ENCODE results near the gene SLC26A11. TPM values are rescaled to one million over a fixed set of nuclear protein-coding genes. Genes with fewer than 3 reads are reported as not detected.

SLC26A11 gene
- total RNA-seq, 1 donor: 12.2 TPM

GRCh38 chr17:80202197-80202596 is 18.0 kb upstream of the SLC26A11 start:
- no peak overlapping the region for H3K4me3 ChIP-seq (ENCODE audit: low read depth, low read length)
- TF ChIP-seq, protein P1, sequence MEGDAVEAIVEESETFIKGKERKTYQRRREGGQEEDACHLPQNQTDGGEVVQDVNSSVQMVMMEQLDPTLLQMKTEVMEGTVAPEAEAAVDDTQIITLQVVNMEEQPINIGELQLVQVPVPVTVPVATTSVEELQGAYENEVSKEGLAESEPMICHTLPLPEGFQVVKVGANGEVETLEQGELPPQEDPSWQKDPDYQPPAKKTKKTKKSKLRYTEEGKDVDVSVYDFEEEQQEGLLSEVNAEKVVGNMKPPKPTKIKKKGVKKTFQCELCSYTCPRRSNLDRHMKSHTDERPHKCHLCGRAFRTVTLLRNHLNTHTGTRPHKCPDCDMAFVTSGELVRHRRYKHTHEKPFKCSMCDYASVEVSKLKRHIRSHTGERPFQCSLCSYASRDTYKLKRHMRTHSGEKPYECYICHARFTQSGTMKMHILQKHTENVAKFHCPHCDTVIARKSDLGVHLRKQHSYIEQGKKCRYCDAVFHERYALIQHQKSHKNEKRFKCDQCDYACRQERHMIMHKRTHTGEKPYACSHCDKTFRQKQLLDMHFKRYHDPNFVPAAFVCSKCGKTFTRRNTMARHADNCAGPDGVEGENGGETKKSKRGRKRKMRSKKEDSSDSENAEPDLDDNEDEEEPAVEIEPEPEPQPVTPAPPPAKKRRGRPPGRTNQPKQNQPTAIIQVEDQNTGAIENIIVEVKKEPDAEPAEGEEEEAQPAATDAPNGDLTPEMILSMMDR (IDR thresholded peaks at IDR 0.05; ENCODE audit: insufficient read depth, low read length): no peak
- no peak for DNase-seq (ENCODE audit: low read depth)

DNA sequence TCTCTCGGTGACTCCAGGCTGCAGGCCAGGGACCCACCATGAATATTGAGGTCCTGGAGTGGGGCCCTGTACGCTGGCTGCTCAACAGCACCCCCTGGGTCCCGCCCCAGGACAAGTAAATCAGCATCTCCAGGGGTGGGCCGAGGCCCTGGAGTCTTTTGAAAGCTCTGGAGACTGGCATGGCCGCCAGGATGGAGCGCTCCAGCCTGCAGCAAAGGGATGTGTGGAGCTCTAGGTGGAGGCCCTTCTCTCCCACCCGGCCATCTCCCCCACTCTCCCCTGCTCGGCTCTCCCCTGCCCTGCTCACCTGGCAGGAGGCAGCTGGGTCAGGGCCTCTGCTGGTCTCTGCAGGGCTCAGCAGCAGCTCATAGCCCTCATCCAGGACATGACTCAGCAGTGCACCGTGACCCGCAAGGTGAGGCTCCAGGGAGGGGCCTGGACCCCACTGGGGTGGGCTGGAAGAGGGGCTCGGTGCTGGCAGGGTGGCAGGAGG is 16.7 kb upstream of the SLC26A11 start:
- TF ChIP-seq, protein P1 (IDR thresholded peaks at IDR 0.05; ENCODE audit: insufficient read depth, low read length): peak; percentile 8
- no peak for DNase-seq (ENCODE audit: low read depth)
- H3K4me3 ChIP-seq (ENCODE audit: low read depth, low read length): no peak overlapping the region

DNA sequence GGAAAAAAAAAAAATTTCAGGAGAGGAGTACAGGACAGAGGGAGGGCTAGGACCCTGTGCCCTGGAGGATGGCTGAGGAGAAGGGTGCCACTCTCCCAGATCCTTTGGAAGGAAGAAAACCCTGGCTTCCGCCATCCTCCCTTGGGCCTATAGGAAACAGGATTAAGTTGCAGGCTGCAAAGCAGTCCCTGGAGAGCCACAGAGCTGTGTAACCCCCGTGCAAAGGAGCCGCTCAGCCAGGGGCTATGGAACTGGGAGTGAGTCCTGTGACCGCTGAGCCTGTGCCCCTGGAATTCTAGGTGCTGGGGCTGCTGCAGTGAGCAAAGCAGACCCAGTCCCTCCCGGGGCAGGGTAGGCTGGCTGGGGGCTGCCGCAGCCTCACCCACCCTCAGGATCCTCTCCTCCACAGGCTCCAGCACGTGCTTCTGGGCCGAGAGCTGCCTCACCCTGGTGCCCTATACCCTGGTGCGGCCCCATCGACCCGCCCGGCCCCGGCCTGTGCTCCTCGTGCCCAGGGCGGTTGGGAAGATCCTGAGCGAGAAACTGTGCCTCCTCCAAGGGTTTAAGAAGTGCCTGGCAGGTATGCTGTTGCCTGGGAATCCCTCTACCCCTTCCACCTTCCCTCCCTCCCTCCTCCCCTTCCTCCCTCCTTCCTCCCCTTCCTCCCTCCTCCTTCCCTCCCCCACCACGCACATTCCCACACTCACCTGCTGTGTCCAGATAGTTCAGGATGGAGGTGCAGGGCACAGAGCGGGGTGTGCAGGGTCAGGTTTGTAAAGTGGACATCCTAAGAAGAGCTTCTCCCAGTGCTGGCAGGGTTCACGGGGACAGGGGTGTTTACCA is 15.4 kb upstream of the SLC26A11 start:
- TF ChIP-seq, protein P1 (IDR thresholded peaks at IDR 0.05; ENCODE audit: insufficient read depth, low read length): no peak
- no peak overlapping the region for H3K4me3 ChIP-seq (ENCODE audit: low read depth, low read length)
- DNase-seq (ENCODE audit: low read depth): no peak

DNA sequence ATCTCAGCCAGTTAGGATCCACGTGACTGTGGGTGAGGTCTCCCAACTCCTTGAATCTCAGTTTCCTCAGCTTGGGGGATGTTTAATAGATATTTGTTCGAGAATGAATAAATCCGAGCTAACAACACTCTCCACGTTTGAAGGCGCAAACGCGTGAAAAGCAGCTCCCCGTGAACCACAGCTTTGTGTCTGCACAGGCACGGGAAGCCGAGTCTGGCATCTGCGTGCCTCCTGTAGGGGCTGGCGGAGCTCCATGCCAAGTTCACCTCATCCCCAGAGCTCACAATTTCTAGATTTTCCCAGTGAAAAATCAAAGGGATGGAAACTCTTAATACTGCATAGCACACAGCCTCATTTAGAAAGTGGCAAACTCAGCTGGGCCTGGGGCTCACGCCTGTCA is 14.4 kb upstream of the SLC26A11 start:
- DNase-seq (ENCODE audit: low read depth): no peak
- no peak overlapping the region for H3K4me3 ChIP-seq (ENCODE audit: low read depth, low read length)
- TF ChIP-seq, protein P1 (IDR thresholded peaks at IDR 0.05; ENCODE audit: insufficient read depth, low read length): no peak

GRCh38 chr17:80208050-80208449 is 12.2 kb upstream of the SLC26A11 start:
- DNase-seq (ENCODE audit: low read depth): no peak
- H3K4me3 ChIP-seq (ENCODE audit: low read depth, low read length): no peak overlapping the region
- TF ChIP-seq, protein P1 (IDR thresholded peaks at IDR 0.05; ENCODE audit: insufficient read depth, low read length): no peak

- no peak for DNase-seq (ENCODE audit: low read depth)
- H3K4me3 ChIP-seq (ENCODE audit: low read depth, low read length): no peak overlapping the region
- TF ChIP-seq, protein P1 (IDR thresholded peaks at IDR 0.05; ENCODE audit: insufficient read depth, low read length): no peak
Observed at GRCh38 chr17:80209765-80210164, 10.5 kb upstream of the SLC26A11 start.
